K562 (cell line): ENCODE data around the gene GAPVD1. TPM values are rescaled to one million over a fixed set of nuclear protein-coding genes. Genes with fewer than 3 reads are reported as not detected.

Experiments
- ATAC-seq: fragments of 200-7000 bp; cut with Tn5 transposase; 3 replicates; pipeline ENCODE4 v1.9.1; 2020; ENCODE audit warnings: moderate library complexity
- BruUV-seq: library from RNA; stranded (reverse); fragments of 400-500 nt; replicated peaks from 2 replicates; lab custom pipeline; 2021; lab: Mats Ljungman, UMichigan
- CTCF ChIA-PET: fragments of 300-600 bp; formaldehyde crosslinking; extraction: SDS; loops from one replicate; lab custom pipeline; 2021; ENCODE audit warnings: low intra/inter-chr PET ratio; lab: Yijun Ruan, JAX
- POLR2A ChIA-PET: fragments of 300-600, 350-650 bp; sonication (Branson Sonifier 250); formaldehyde crosslinking; extraction: SDS; loops from one replicate; lab custom pipeline; 2021; ENCODE audit warnings: antibody characterized with exemption, inconsistent platforms; lab: Yijun Ruan, JAX
- DNase-seq, 4 experiments: peaks; one replicate each; pipeline versions ENCODE4 v3.0.0 to v3.0.0-alpha.2; 2011 to 2018; ENCODE audit warnings: low spot score in 3 of 4, mixed read lengths in 3 of 4; ENCODE audit errors: extremely low read depth in 1 of 4
- FAIRE-seq: peaks from 2 replicates; lab custom pipeline; 2011; peaks lifted over from hg19 to GRCh38; lab: Jason Lieb, UNC
- H2AFZ ChIP-seq: 2 replicates; pipeline ENCODE4 v1.6.0; 2011; ENCODE audit warnings: low read depth, low read length, control low read depth, inconsistent platforms
- H3K27ac ChIP-seq: fragments of 200-600 bp; 3 replicates; pipeline ENCODE4 v1.8.0; 2011; ENCODE audit warnings: low read depth, mild to moderate bottlenecking, control low read depth, inconsistent platforms, low read length, moderate library complexity, mixed read lengths; ENCODE audit errors: extremely low read depth
- H3K27me3 ChIP-seq, 2 experiments: fragments of 300-600 bp in 1 of 2; 2 replicates in 1 of 2; 3 replicates in 1 of 2; pipeline versions ENCODE4 v1.6.0 to v1.8.0; 2011; ENCODE audit warnings: inconsistent platforms in 2 of 2, low read length in 2 of 2, mild to moderate bottlenecking in 1 of 2, mixed read lengths in 1 of 2, moderate library complexity in 1 of 2; ENCODE audit not compliant: control insufficient read depth in 2 of 2, insufficient read depth in 2 of 2
- H3K36me3 ChIP-seq: fragments of 300-600 bp; 3 replicates; pipeline ENCODE4 v1.8.0; 2011; ENCODE audit warnings: mild to moderate bottlenecking, low read length, inconsistent platforms; ENCODE audit not compliant: control insufficient read depth, insufficient read depth
- H3K4me1 ChIP-seq, 2 experiments: fragments of 200-600 bp in 1 of 2; replicated peaks in 1 of 2; 2 replicates in 1 of 2; 3 replicates in 1 of 2; pipeline versions ENCODE4 v1.5.1 to v1.8.0; 2011; ENCODE audit warnings: inconsistent platforms in 2 of 2, low read length in 2 of 2, mild to moderate bottlenecking in 1 of 2, mixed read lengths in 1 of 2, moderate library complexity in 1 of 2; ENCODE audit not compliant: control insufficient read depth in 2 of 2, insufficient read depth in 2 of 2
- H3K4me2 ChIP-seq: 2 replicates; pipeline ENCODE4 v1.6.1; 2011; ENCODE audit warnings: low read length, control low read depth, inconsistent platforms, mixed read lengths; ENCODE audit not compliant: insufficient read depth
- H3K4me3 ChIP-seq: fragments of 200-600 bp; sonication (generic), shearing (Covaris generic); 2 replicates; pipeline ENCODE4 v1.5.1; 2016; ENCODE audit warnings: control low read depth, inconsistent platforms
- H3K79me2 ChIP-seq: fragments of 200-600 bp; 3 replicates; pipeline ENCODE4 v1.8.0; 2011; ENCODE audit warnings: low read length, inconsistent platforms; ENCODE audit not compliant: control insufficient read depth, insufficient read depth
- H3K9ac ChIP-seq, 2 experiments: 2 replicates each; pipeline versions ENCODE4 v1.6.0 to v1.6.1; 2011; ENCODE audit warnings: low read depth in 2 of 2, low read length in 2 of 2, control low read depth in 1 of 2, inconsistent platforms in 1 of 2, mild to moderate bottlenecking in 1 of 2, mixed read lengths in 1 of 2; ENCODE audit not compliant: insufficient read depth in 1 of 2
- H3K9me1 ChIP-seq: one replicate; pipeline ENCODE4 v1.6.0; 2011; ENCODE audit warnings: inconsistent platforms, mild to moderate bottlenecking, low read length, moderate library complexity; ENCODE audit not compliant: control insufficient read depth, insufficient read depth
- H3K9me3 ChIP-seq: replicated peaks from 2 replicates; pipeline ENCODE4 v1.5.1; 2011; ENCODE audit warnings: low read depth, low read length, inconsistent platforms; ENCODE audit not compliant: control insufficient read depth, insufficient read depth
- H4K20me1 ChIP-seq: replicated peaks from 2 replicates; pipeline ENCODE4 v1.6.1; 2011; ENCODE audit warnings: low read length, inconsistent platforms, mixed read lengths; ENCODE audit not compliant: control insufficient read depth, insufficient read depth
- AFF1 ChIP-seq, 2 experiments: fragments of 450-650 bp; IDR thresholded peaks; 2 replicates each; pipeline ENCODE4 v1.6.1; 2018; ENCODE audit warnings: mild to moderate bottlenecking in 2 of 2, low read depth in 1 of 2; ENCODE audit not compliant: partially characterized antibody in 2 of 2
- CBX5 ChIP-seq: IDR thresholded peaks from 2 replicates; pipeline ENCODE4 v1.6.1; 2014; ENCODE audit warnings: low read depth, borderline replicate concordance
- FOXA1 ChIP-seq: fragments of 450-650 bp; IDR thresholded peaks from 2 replicates; pipeline ENCODE4 v1.6.1; 2016; ENCODE audit warnings: mild to moderate bottlenecking, borderline replicate concordance
- HLTF ChIP-seq: fragments of 450-650 bp; IDR thresholded peaks from 2 replicates; pipeline ENCODE4 v1.6.1; 2016
- NR3C1 ChIP-seq: sonication (generic); formaldehyde crosslinking; IDR thresholded peaks from 2 replicates; pipeline ENCODE4 v1.8.1; 2022; ENCODE audit warnings: missing genetic modification reagents
- RBBP5 ChIP-seq: fragments of 200-600 bp; sonication (generic); IDR thresholded peaks from 2 replicates; pipeline ENCODE4 v1.6.1; 2012; ENCODE audit warnings: borderline replicate concordance, mild to moderate bottlenecking, low read length, control low read depth, inconsistent platforms; ENCODE audit not compliant: insufficient read depth, poor library complexity, severe bottlenecking
- SIN3A ChIP-seq, 2 experiments: fragments of 150-350 bp in 1 of 2; IDR thresholded peaks; 2 replicates each; pipeline ENCODE4 v1.6.1; 2011 to 2016; ENCODE audit warnings: borderline replicate concordance in 2 of 2, low read depth in 2 of 2, low read length in 2 of 2, mild to moderate bottlenecking in 2 of 2, moderate library complexity in 2 of 2; ENCODE audit not compliant: control insufficient read depth in 1 of 2
- STAT5A ChIP-seq: IDR thresholded peaks from 2 replicates; pipeline ENCODE4 v1.6.1; 2012; ENCODE audit warnings: low read length, inconsistent platforms, borderline replicate concordance
- TRIM24 ChIP-seq, 2 experiments: fragments of 450-650 bp; IDR thresholded peaks; 2 replicates each; pipeline ENCODE4 v1.6.1; 2016
- ZBTB2 ChIP-seq: fragments of 450-650 bp; IDR thresholded peaks from 2 replicates; pipeline ENCODE4 v1.6.1; 2016; ENCODE audit warnings: antibody characterized with exemption
- ZNF133 ChIP-seq: fragments of 250-450 bp; sonication (Bioruptor Pico); IDR thresholded peaks from 2 replicates; pipeline ENCODE4 v1.4.0; 2020; ENCODE audit warnings: mild to moderate bottlenecking
- ZNF384 ChIP-seq: IDR thresholded peaks from 2 replicates; pipeline ENCODE4 v1.6.1; 2012; ENCODE audit warnings: low read depth, low read length, improper control_type of control experiment
- ZNF780A ChIP-seq: fragments of 250-450 bp; sonication (Bioruptor Pico); IDR thresholded peaks from 2 replicates; pipeline ENCODE4 v1.5.0; 2021; ENCODE audit warnings: mild to moderate bottlenecking
- WGBS: fragments of 100-300 bp; shearing (Covaris generic); methylation state at CpG from one replicate; pipeline ENCODE4 v1.1.6; 2016; ENCODE audit warnings: low coverage, mixed read lengths; ENCODE audit not compliant: insufficient coverage; ENCODE audit errors: missing lambda C conversion rate; 5-methylcytosine and 5-hydroxymethylcytosine counted together
- in situ Hi-C: fragments of 300-500 bp; cut with MboI; formaldehyde crosslinking; loops from 4 replicates; pipeline ENCODE4 v1.15.0; 2018; ENCODE audit warnings: inconsistent platforms, mixed read lengths
- intact Hi-C: fragments of 100-400 bp; cut with micrococcal nuclease; formaldehyde crosslinking; loops from 2 replicates; pipeline ENCODE4 v1.14.2; 2022
- polyA plus RNA-seq, 8 experiments: library from polyadenylated mRNA; depleted of rRNA in 4 of 8; stranded (reverse) in 5 of 8; unstranded in 3 of 8; fragments of >200 nt; fragmentation: Nextera tagmentation in 2 of 8; fragmentation: Illumina TruSeq in 1 of 8; extraction: Ambion mirVana in 2 of 8; extraction: Trizol in 1 of 8; gene quantifications; 2 replicates each; pipeline versions ENCODE4 v1.2.1 to v1.2.3, GENCODE V29; 2011 to 2014; ENCODE audit warnings: inconsistent platforms in 1 of 8, missing spikeins in 1 of 8
- total RNA-seq, 7 experiments: library from RNA; depleted of rRNA in 6 of 7; stranded (reverse); fragments of >200 nt in 6 of 7; fragmentation: Illumina TruSeq in 2 of 7; extraction: Trizol in 2 of 7; gene quantifications; 2 replicates each; pipeline versions ENCODE4 v1.2.1 to v1.2.3, GENCODE V29; 2011 to 2021; ENCODE audit warnings: low replicate concordance in 1 of 7
- TF ChIP-seq, protein P1 (sequence below): fragments of 250-450 bp; sonication (Bioruptor Pico); IDR thresholded peaks from 2 replicates; pipeline ENCODE4 v1.8.0; 2022; ENCODE audit warnings: moderate library complexity, mild to moderate bottlenecking, inconsistent platforms

GAPVD1 gene
- total and polyA plus RNA-seq, 9 of the 15 experiments (the other 6 are each of a cell fraction or from before 2014, with no cell fraction given), result 9.5 to 66.1 (median 45.5) TPM

GRCh38 chr9:125258160-125258785 is 3.4 kb upstream of the GAPVD1 start (continued):
- TF ChIP-seq AFF1 (IDR thresholded peaks at IDR 0.05; ENCODE audit: low read depth in 1 of 2, partially characterized antibody in 2 of 2) (no peak), TRIM24 (IDR thresholded peaks at IDR 0.05) (no peak)

DNA sequence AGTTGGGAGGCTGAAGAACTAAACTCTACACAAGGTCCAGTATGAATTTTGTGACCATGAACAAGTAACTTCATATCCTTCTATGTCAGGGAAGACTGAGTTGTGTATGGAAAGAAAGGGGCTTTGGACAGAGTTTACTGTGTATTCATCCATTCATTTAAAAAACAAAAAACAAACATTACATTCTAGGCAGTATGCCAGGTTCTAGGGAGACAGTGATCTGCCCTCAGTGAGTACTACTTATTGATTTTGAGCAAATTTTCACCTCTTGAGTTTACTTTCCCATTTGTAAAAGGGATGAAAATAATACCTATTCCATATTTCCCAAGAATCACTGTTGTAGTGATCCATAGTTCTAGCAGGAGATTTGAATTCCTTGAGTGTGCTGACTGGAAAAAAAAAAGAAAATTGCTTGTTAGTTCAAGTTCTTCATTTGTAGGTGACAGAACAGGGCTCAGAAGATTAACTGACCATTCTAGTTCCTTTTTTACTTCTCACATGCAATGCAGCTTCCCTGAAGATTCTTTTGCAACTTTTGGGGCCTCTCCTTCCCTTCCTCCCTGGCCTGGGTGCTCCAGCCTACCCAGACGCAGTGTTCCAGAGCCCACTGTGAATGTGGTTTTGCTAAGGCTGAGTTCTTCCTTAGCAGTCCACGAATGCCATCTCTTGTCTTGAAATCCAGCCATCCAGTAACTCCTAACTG is 2.6 kb upstream of the GAPVD1 start:
- DNase-seq, result no peak
- no peaks in the 10 kb centered on the region for H4K20me1 ChIP-seq
- H3K9ac ChIP-seq, result no peak overlapping the region; a peak in 1 of 4 replicates
- 20% methylated on average over 2 of the region's 2 CpGs for WGBS
- no peaks in the 10 kb centered on the region for H3K9me3 ChIP-seq
- H3K36me3 ChIP-seq, result peaks cover 8% of the 10 kb centered on the region; the same call in 1 of the 3 replicates
- H3K27me3 ChIP-seq, result no peaks in the 10 kb centered on the region
- in situ Hi-C loops (loop anchor here (5.0 to 25.0 kb wide), 2 partner anchors 113 to 1228 kb away; no protein-coding TSS in a partner anchor), intact Hi-C loops (no loop called here)
- peaks cover 27% of the 10 kb centered on the region for H3K79me2 ChIP-seq
- no peak for ATAC-seq
- BruUV-seq, result no TSS peak
- peaks cover 18 to 21% of the 10 kb centered on the region in 2 experiments; a peak in 4 of 5 replicates for H3K4me1 ChIP-seq
- no peak for FAIRE-seq
- H2AFZ ChIP-seq, result peak overlapping the region; percentile 35
- no peak overlapping the region for H3K4me2 ChIP-seq
- CTCF ChIA-PET, result no interaction called here
- POLR2A ChIA-PET, result interaction anchor here (1.0 kb wide), 1 partner anchor 16 kb away, joined by 4 read pairs; no protein-coding TSS in a partner anchor
- no peak overlapping the region for H3K27ac ChIP-seq
- no peak overlapping the region for H3K4me3 ChIP-seq
- no peaks in the 10 kb centered on the region for H3K9me1 ChIP-seq
- no peak for TF ChIP-seq NR3C1 (CRISPR knock-in tag)
- no peak for TF ChIP-seq SIN3A (IDR thresholded peaks at IDR 0.05; ENCODE audit: borderline replicate concordance in 2 of 2, control insufficient read depth in 1 of 2, low read depth in 2 of 2, low read length in 2 of 2)
- TF ChIP-seq FOXA1, result no peak
- TF ChIP-seq HLTF, result no peak
- no peak for TF ChIP-seq CBX5
- TF ChIP-seq, protein P1, sequence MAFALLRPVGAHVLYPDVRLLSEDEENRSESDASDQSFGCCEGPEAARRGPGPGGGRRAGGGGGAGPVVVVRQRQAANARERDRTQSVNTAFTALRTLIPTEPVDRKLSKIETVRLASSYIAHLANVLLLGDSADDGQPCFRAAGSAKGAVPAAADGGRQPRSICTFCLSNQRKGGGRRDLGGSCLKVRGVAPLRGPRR (CRISPR knock-in tag), result no peak
- TF ChIP-seq RBBP5, result no peak
- TF ChIP-seq ZNF780A (CRISPR knock-in tag), result no peak
- no peak for TF ChIP-seq ZNF133 (CRISPR knock-in tag)
- no peak for TF ChIP-seq STAT5A
- TF ChIP-seq ZBTB2, result no peak
- TF ChIP-seq ZNF384, result no peak
